Progenitor cell of endocrine pancreas (in vitro differentiated cells): Measurements from ENCODE around the gene TAF5L. TPM values are rescaled to one million over a fixed set of nuclear protein-coding genes. Genes with fewer than 3 reads are reported as not detected.

ENCODE experiments used
- DNase-seq: peaks from one replicate; pipeline ENCODE4 v3.0.0; 2021; ENCODE audit warnings: low spot score; ENCODE audit not compliant: unreplicated experiment
- H3K27ac Mint-ChIP-seq: 2 replicates; pipeline ENCODE4 v1.8.0; 2021; ENCODE audit warnings: mild to moderate bottlenecking, moderate library complexity, mixed read lengths
- H3K27me3 Mint-ChIP-seq: 2 replicates; pipeline ENCODE4 v1.8.0; 2021; ENCODE audit warnings: mixed read lengths
- H3K36me3 Mint-ChIP-seq: 2 replicates; pipeline ENCODE4 v1.8.0; 2022; ENCODE audit warnings: mixed read lengths; ENCODE audit not compliant: insufficient read depth
- H3K4me1 Mint-ChIP-seq: 2 replicates; pipeline ENCODE4 v1.8.0; 2021; ENCODE audit warnings: low read depth, mixed read lengths
- H3K4me3 Mint-ChIP-seq: 2 replicates; pipeline ENCODE4 v1.8.0; 2021; ENCODE audit warnings: low read depth, mild to moderate bottlenecking, moderate library complexity, mixed read lengths
- H3K9me3 Mint-ChIP-seq: 2 replicates; pipeline ENCODE4 v1.8.0; 2021; ENCODE audit warnings: low read depth, mixed read lengths
- total RNA-seq: library from RNA; stranded (reverse); gene quantifications from 2 replicates; pipeline ENCODE4 v1.2.1, GENCODE V29; 2021
- TF ChIP-seq, protein P1 (sequence below): fragments of 200-600 bp; sonication (generic); IDR thresholded peaks from one replicate; pipeline ENCODE4 v1.5.0; 2021; ENCODE audit warnings: antibody characterized with exemption, mild to moderate bottlenecking; ENCODE audit not compliant: unreplicated experiment

The TAF5L gene
- total RNA-seq, 1 donor from 2014 or later = 21.0 TPM

DNA sequence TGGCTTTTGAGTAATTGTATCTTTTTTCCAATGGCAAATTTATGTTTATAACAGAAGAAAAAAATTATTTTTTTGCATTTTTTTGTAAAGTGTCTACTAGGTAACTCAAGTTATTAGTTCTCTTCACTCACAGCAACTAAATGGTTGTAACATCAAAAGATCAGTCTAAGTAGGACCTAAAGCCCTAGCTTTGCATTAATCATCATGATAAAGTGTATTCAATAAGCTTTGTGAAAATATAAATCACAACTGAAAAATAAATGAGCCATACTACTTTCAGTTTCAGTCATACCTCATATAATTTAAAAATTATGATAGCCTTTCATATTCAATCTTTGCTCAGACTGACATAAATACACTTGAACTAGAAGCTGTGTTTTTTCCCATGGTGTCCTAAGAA, 6.9 kb downstream of the TAF5L start:
- DNase-seq = no peak
- Mint-ChIP-seq H3K27me3 (no peaks in the 10 kb centered on the region), H3K4me3 (no peak overlapping the region), H3K27ac (no peak overlapping the region), H3K4me1 (peaks cover 6% of the 10 kb centered on the region), H3K9me3 (no peaks in the 10 kb centered on the region), H3K36me3 (peaks cover 2% of the 10 kb centered on the region)
- TF ChIP-seq, protein P1, sequence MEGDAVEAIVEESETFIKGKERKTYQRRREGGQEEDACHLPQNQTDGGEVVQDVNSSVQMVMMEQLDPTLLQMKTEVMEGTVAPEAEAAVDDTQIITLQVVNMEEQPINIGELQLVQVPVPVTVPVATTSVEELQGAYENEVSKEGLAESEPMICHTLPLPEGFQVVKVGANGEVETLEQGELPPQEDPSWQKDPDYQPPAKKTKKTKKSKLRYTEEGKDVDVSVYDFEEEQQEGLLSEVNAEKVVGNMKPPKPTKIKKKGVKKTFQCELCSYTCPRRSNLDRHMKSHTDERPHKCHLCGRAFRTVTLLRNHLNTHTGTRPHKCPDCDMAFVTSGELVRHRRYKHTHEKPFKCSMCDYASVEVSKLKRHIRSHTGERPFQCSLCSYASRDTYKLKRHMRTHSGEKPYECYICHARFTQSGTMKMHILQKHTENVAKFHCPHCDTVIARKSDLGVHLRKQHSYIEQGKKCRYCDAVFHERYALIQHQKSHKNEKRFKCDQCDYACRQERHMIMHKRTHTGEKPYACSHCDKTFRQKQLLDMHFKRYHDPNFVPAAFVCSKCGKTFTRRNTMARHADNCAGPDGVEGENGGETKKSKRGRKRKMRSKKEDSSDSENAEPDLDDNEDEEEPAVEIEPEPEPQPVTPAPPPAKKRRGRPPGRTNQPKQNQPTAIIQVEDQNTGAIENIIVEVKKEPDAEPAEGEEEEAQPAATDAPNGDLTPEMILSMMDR = no peak

DNA sequence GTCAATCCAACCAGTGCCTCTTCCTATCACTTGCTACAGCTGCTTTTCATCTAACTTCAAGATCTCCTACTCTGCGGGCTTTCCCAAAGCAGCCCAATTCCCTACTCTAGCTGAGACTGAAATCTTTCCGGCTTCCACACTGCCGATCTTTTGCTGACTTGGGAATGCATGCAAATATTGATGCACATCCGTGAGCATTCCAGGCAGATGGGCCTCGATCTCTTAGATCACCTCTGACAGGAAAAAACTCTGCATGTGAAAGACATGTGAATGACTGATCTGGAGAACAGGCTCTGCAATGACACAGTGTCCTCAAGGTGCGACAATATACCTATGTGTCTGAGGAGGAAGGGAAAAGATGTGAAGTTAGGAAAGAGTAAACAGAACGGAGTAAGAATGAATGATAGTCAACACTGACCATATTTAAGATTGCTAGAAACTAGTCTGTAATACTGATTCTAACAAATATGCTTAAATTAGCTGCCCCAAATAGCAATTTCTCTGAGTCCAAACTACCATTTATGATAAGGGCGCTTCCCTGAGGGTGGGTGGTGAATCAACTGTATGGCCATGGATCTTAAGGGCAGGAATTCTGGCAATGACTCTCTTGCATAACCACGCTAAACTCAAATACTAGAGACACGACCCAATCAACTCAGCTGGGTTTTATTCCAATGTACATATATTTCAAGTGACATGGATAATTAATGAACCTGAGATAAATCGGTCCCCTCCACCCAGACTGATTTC, 8.4 kb downstream of the TAF5L start:
- DNase-seq = no peak
- TF ChIP-seq, protein P1 = no peak
- H3K9me3 Mint-ChIP-seq = no peaks in the 10 kb centered on the region
- no peak overlapping the region for H3K4me3 Mint-ChIP-seq
- H3K4me1 Mint-ChIP-seq = no peaks in the 10 kb centered on the region
- H3K27ac Mint-ChIP-seq = no peak overlapping the region
- H3K36me3 Mint-ChIP-seq = peaks cover 4% of the 10 kb centered on the region
- H3K27me3 Mint-ChIP-seq = no peaks in the 10 kb centered on the region

DNA sequence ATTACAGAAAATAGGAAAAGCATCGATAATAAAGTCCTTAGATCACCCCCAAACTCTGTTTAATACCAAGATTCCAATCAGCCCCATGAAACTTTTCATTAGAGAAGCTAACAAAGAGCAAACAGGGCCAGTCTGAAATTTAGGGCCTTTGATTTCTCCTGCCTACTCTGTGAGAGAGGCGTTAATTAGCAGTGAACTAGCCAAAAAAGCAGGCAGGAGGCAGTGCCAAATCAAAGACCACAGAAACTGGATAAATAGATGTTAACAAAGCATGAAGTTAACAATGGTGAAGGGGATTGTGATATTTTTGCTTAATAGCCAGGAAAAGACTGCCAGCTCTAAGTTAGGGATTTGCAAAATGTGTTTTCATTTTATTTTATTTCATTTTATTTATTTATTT, 11.2 kb downstream of the TAF5L start:
- Mint-ChIP-seq H3K36me3 (peaks cover 14% of the 10 kb centered on the region), H3K4me3 (no peak overlapping the region), H3K9me3 (no peaks in the 10 kb centered on the region), H3K27me3 (no peaks in the 10 kb centered on the region), H3K4me1 (no peaks in the 10 kb centered on the region), H3K27ac (no peak overlapping the region)
- DNase-seq = no peak
- TF ChIP-seq, protein P1 = no peak

DNA sequence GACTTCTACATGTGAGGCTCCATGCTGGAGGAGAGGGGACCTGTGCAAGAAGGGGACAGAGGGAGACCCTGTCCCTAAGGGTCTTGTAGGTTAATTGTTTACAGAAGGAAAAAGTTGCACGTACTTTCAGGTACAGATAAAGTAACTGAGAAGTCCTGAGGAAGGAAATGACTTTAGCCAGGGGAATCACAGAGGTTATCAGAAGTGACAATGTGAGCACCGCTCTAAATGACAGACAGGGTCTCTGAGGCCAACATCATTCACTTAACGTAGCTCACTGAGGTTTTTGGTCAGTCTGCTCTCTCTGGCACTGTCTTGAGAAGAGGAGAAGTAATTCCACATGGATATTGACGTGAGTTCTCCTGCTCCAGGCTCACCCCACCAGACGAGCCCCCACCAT, 12.0 kb downstream of the TAF5L start:
- Mint-ChIP-seq H3K27me3 (no peaks in the 10 kb centered on the region), H3K4me3 (no peak overlapping the region), H3K9me3 (no peaks in the 10 kb centered on the region), H3K27ac (no peak overlapping the region), H3K36me3 (peaks cover 17% of the 10 kb centered on the region), H3K4me1 (no peaks in the 10 kb centered on the region)
- no peak for DNase-seq
- TF ChIP-seq, protein P1 = no peak

DNA sequence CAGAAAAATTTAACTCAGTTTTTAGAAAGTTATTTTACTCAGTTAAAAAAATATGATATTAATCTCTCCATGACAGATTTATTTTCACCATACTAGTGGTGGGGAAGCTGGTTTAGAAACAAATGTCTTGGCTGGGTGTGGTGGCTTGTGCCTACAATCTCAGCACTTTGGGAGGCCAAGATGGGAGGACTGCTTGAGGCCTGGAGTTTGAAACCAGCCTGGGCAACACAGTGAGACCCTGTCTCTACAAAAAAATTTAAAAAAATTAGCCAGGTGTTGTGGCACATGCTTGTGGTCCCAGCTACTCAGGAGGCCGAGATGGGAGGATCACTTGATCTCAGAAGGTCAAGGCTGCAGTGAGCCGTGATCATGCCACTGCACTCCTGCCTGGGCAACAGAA, 17.3 kb downstream of the TAF5L start:
- no peaks in the 10 kb centered on the region for H3K9me3 Mint-ChIP-seq
- no peaks in the 10 kb centered on the region for H3K27me3 Mint-ChIP-seq
- no peak overlapping the region for H3K4me3 Mint-ChIP-seq
- H3K27ac Mint-ChIP-seq = no peak overlapping the region
- DNase-seq = no peak
- TF ChIP-seq, protein P1 = no peak
- no peaks in the 10 kb centered on the region for H3K4me1 Mint-ChIP-seq
- H3K36me3 Mint-ChIP-seq = peaks cover 27% of the 10 kb centered on the region
